HG02642 (cell line): ENCODE measurements around the gene MYO16.

Experiments
- ATAC-seq: cut with Tn5 transposase; IDR thresholded peaks from one replicate; pipeline ENCODE4 v1.9.1; 2021; ENCODE audit warnings: mild to moderate bottlenecking; ENCODE audit not compliant: unreplicated experiment, poor library complexity

MYO16 gene

GRCh38 chr13:109246001-109246400 lies 616.6 kb downstream of the MYO16 start:
- ATAC-seq: no peak

GRCh38 chr13:109249780-109250528 lies 620.5 kb downstream of the MYO16 start:
- ATAC-seq: no peak

GRCh38 chr13:109251956-109252355 lies 622.5 kb downstream of the MYO16 start:
- ATAC-seq: no peak

- no peak for ATAC-seq
Measured at GRCh38 chr13:109253316-109253715, 623.9 kb downstream of the MYO16 start.

GRCh38 chr13:109254274-109254673 lies 624.9 kb downstream of the MYO16 start:
- ATAC-seq: no peak

GRCh38 chr13:109255141-109255856 lies 625.9 kb downstream of the MYO16 start:
- ATAC-seq: no peak

- ATAC-seq: no peak
Measured at GRCh38 chr13:109256866-109257760, 627.7 kb downstream of the MYO16 start.
